ENCODE measurements around the gene THADA.
"Not testable (repeated sequence)": the region's sequence is repeated elsewhere in the genome, so short reads cannot be mapped to it uniquely, and the experiment has no call there.

The THADA gene

GRCh38 chr2:43460174-43460546, 135.7 kb downstream of the THADA start:
- DNase-seq = no peak

GRCh38 chr2:43459446-43460173, 136.2 kb downstream of the THADA start:
- DNase-seq = no peak

GRCh38 chr2:43458014-43458628, 137.7 kb downstream of the THADA start:
- DNase-seq = no peak

GRCh38 chr2:43455731-43456642, 139.9 kb downstream of the THADA start:
- no peak for DNase-seq

- DNase-seq = no peak
Observed at GRCh38 chr2:43455296-43455695, 140.5 kb downstream of the THADA start.

- no peak for DNase-seq
Observed at GRCh38 chr2:43454791-43455190, 141.0 kb downstream of the THADA start.

- DNase-seq = no peak
Observed at GRCh38 chr2:43453179-43454170, 142.4 kb downstream of the THADA start.

GRCh38 chr2:43452318-43452731, 143.5 kb downstream of the THADA start:
- no peak for DNase-seq

GRCh38 chr2:43450617-43451016, 145.2 kb downstream of the THADA start:
- DNase-seq = no peak

- no peak for DNase-seq
Observed at GRCh38 chr2:43448822-43449110, 147.1 kb downstream of the THADA start.

- DNase-seq = no peak
Observed at GRCh38 chr2:43448011-43448821, 147.6 kb downstream of the THADA start.

GRCh38 chr2:43446755-43447154, 149.1 kb downstream of the THADA start:
- DNase-seq = not testable (repeated sequence)

GRCh38 chr2:43445781-43446180, 150.1 kb downstream of the THADA start:
- DNase-seq = no peak

GRCh38 chr2:43444989-43445645, 150.7 kb downstream of the THADA start:
- no peak for DNase-seq

GRCh38 chr2:43443282-43443681, 152.6 kb downstream of the THADA start:
- no peak for DNase-seq

GRCh38 chr2:43441195-43441594, 154.6 kb downstream of the THADA start:
- DNase-seq = no peak

- DNase-seq = no peak
Observed at GRCh38 chr2:43438858-43439655, 156.8 kb downstream of the THADA start.

GRCh38 chr2:43438342-43438741, 157.5 kb downstream of the THADA start:
- DNase-seq = no peak

GRCh38 chr2:43437363-43437762, 158.5 kb downstream of the THADA start:
- DNase-seq = no peak

GRCh38 chr2:43436431-43436830, 159.4 kb downstream of the THADA start:
- DNase-seq = no peak
